Heart right ventricle (tissue), 16 donors: ENCODE data around the gene APMAP. TPM values are rescaled to one million over a fixed set of nuclear protein-coding genes. Genes with fewer than 3 reads are reported as not detected.

Source experiments
- ATAC-seq, 8 donors: fragments of 200-7000 bp; cut with Tn5 transposase; one replicate each; pipeline ENCODE4 v1.9.1; 2020; ENCODE audit warnings: mild to moderate bottlenecking in 8 of 8, moderate library complexity in 8 of 8, moderate number of reproducible peaks in 1 of 8
- DNase-seq, 2 donors: peaks; one replicate each; pipeline ENCODE4 v3.0.0-alpha.2; 2020
- H3K27ac ChIP-seq, 10 donors: fragments of 200-600 bp; sonication (generic) in 2 of 10; one replicate each; pipeline versions ENCODE4 v1.5.0 to v1.8.0; 2020 to 2022; ENCODE audit warnings: mild to moderate bottlenecking in 3 of 10
- H3K27me3 ChIP-seq, 7 donors: fragments of 200-600 bp; one replicate each; pipeline ENCODE4 v1.8.0; 2021 to 2022; ENCODE audit warnings: mild to moderate bottlenecking in 2 of 7
- H3K36me3 ChIP-seq, 9 donors: fragments of 200-600 bp; sonication (generic) in 1 of 9; one replicate each; pipeline versions ENCODE4 v1.5.0 to v1.8.0; 2020 to 2022; ENCODE audit warnings: mild to moderate bottlenecking in 2 of 9
- H3K4me1 ChIP-seq, 9 donors: fragments of 200-600 bp; sonication (generic) in 1 of 9; one replicate each; pipeline versions ENCODE4 v1.5.0 to v1.8.0; 2020 to 2022; ENCODE audit warnings: mild to moderate bottlenecking in 4 of 9
- H3K4me3 ChIP-seq, 10 donors: fragments of 200-600 bp; sonication (generic) in 2 of 10; one replicate each; pipeline versions ENCODE4 v1.5.0 to v1.8.0; 2020 to 2022; ENCODE audit warnings: mild to moderate bottlenecking in 7 of 10, moderate library complexity in 2 of 10
- H3K9me3 ChIP-seq, 11 donors: fragments of 200-600 bp in 10 of 11; sonication (generic) in 2 of 11; one replicate each; pipeline versions ENCODE4 v1.5.0 to v1.8.0; 2013 to 2022; ENCODE audit warnings: mild to moderate bottlenecking in 2 of 11, control low read depth in 1 of 11, moderate library complexity in 1 of 11
- CTCF ChIP-seq, 9 donors: fragments of 200-600 bp; sonication (generic) in 2 of 9; IDR thresholded peaks; one replicate each; pipeline versions ENCODE4 v1.5.0 to v1.8.0; 2021 to 2022; ENCODE audit warnings: antibody characterized with exemption in 9 of 9, mild to moderate bottlenecking in 5 of 9, moderate library complexity in 1 of 9
- WGBS, 2 donors: extraction: QIAGEN DNeasy Blood & Tissue Kit; methylation state at CpG; one replicate each; pipeline ENCODE4 v1.1.7; 2013; ENCODE audit warnings: inconsistent platforms in 1 of 2; 5-methylcytosine and 5-hydroxymethylcytosine counted together
- intact Hi-C, 10 donors: fragments of 100-400 bp; cut with DNase I; formaldehyde crosslinking; loops; one replicate each; pipeline versions ENCODE4 v1.11.1 to v1.14.2; 2022
- polyA plus RNA-seq, 2 donors: library from polyadenylated mRNA; stranded (reverse); fragments of 200-250 nt; gene quantifications; one replicate each; pipeline ENCODE4 v1.2.3, GENCODE V29; 2013
- total RNA-seq, 10 donors: library from RNA; stranded (reverse); fragmentation: NEBNext Ultra II Directional in 3 of 10; extraction: Animal tissue kit (Norgen Biotek cat#: 25700) in 3 of 10; gene quantifications; one replicate each; pipeline versions ENCODE4 v1.2.1 to v1.2.4, GENCODE V29; 2021 to 2023
- donor health status: Arrhythmogenic right ventricular cardiomyopathy.
- donor health status: ischemic (EF 13 %, LVEDD 7.1; RV severe dilation, severe dysfunction).
- donor health status: healthy with polysubstance abuse.
- donor health status: DM: no; HTN: yes; CAD: no.
- donor health status: DM: no; HTN: no; CAD: no.
- donor health status: ischemic (EF 25% LVEDD 6.9; RV normal size, moderate dysfunction).
- donor health status: ischemic (EF 25% LVEDD 5.7; RV mildly dilated, moderate dysfunction).
- donor health status: healthy.
- donor health status: DM: yes; HTN: yes; CAD: no.
- donor health status: Ischemic cardiomyopathy.
- donor health status: ischemic (EF 35%, LVEDD 5.7; RV mildly dilated, moderate dysfunction).
- donor health status: nonischemic (EF 11% LVEDD 7.7; RV severe dilation, severe dysfunction).
- donor health status: DM: yes; HTN: yes; CAD: no.
- donor health status: PGD.
- donor health status: ischemic (EF 29% LVEDD 5.4; RV normal size, mild dysfunction).
- donor health status: nonischemic (EF 23%, LVEDD 6.1; RV moderate dilation, normal function).

The APMAP gene
- total and polyA plus RNA-seq, 12 donors, result 15.3 to 48.5 (median 33.1) TPM

GRCh38 chr20:24993337-24994185 lies 1.0 kb upstream of the APMAP start:
- DNase-seq (no peak), ATAC-seq (peak in 2 of 8 donors; percentile 33 to 43)
- TF ChIP-seq CTCF (IDR thresholded peaks at IDR 0.05), result peak; percentile 10 to 66 (median 48)
- Histone ChIP-seq H3K27me3 (no peaks in the 10 kb centered on the region), H3K4me3 (peak overlapping the region in 9 of 10 donors; percentile 63 to 96 (median 89)), H3K27ac (peak overlapping the region in 9 of 10 donors; percentile 91 to 96 (median 93)), H3K9me3 (no peaks in the 10 kb centered on the region), H3K4me1 (peaks cover 9 to 76% (median 54%) of the 10 kb centered on the region in 9 donors), H3K36me3 (no peaks in the 10 kb centered on the region)
- WGBS, 2 donors, result 34% methylated on average over 9 of the region's 9 CpGs
- intact Hi-C loops, result loop anchor here (1.0 to 10.0 kb wide), 11 partner anchors 71 to 404 kb away; partner anchors contain the start of genes ABHD12 (in 3 of the 10) and PYGB (in 1 of the 10)

DNA sequence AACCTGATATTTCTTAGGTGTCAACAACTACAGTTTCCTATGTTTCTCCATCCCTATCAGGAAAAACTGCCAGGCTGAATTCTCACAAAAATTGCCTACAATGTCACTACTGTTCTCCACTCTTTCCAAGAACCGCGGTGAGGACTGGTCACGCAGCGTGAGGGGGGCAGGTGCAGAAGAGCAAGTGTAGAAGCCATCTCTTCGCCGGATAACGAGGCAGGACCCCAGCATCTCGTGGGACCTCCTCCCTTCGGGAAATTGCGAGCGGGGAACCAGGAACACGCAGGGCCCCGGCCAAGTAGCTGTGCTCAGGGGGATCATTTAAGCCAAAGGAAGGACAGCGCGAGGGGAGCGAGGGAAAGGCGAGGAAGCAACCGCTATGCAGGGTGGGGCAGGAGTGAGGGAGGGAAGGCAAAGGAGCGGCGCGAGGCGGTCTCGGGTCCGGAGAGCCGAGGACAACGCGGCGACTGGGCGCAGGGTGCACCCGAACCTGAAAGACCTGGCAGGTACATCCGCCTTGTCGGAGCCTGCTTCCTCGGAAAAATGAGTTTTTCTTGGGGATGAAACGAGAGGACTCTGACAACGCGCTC lies 559 bp downstream of the APMAP start:
- Histone ChIP-seq H3K27ac (peak overlapping the region; percentile 71 to 96 (median 93)), H3K27me3 (no peaks in the 10 kb centered on the region), H3K4me3 (peak overlapping the region; percentile 53 to 96 (median 87)), H3K36me3 (no peaks in the 10 kb centered on the region), H3K9me3 (no peaks in the 10 kb centered on the region), H3K4me1 (peaks cover 5 to 82% (median 49%) of the 10 kb centered on the region in 9 donors)
- peak in 7 of 8 donors; percentile 1 to 43 (median 17) for ATAC-seq
- 1% methylated on average over 36 of the region's 36 CpGs for WGBS, 2 donors
- intact Hi-C loops, result loop anchor here in 8 of 10 donors (5.0 to 10.0 kb wide), 8 partner anchors 183 to 405 kb away; partner anchors contain the start of genes ABHD12 (in 3 of the 8) and PYGB (in 1 of the 8)
- DNase-seq, result peak in 1 of 2 donors; percentile 39
- TF ChIP-seq CTCF (IDR thresholded peaks at IDR 0.05), result no peak

GRCh38 chr20:24990810-24991252 lies 1.7 kb downstream of the APMAP start:
- H3K27ac ChIP-seq, result peak overlapping the region in 1 of 10 donors; percentile 93
- peaks cover 5 to 87% (median 45%) of the 10 kb centered on the region in 9 donors for H3K4me1 ChIP-seq
- no peak for TF ChIP-seq CTCF (IDR thresholded peaks at IDR 0.05)
- ATAC-seq (no peak), DNase-seq (no peak)
- peak overlapping the region in 2 of 10 donors; percentile 89 to 93 for H3K4me3 ChIP-seq
- 91 to 93% methylated on average over 2 of the region's 2 CpGs for WGBS, 2 donors
- H3K27me3 ChIP-seq, result no peaks in the 10 kb centered on the region
- no peaks in the 10 kb centered on the region for H3K36me3 ChIP-seq
- H3K9me3 ChIP-seq, result no peaks in the 10 kb centered on the region
- intact Hi-C loops, result loop anchor here in 8 of 10 donors (5.0 to 10.0 kb wide), 8 partner anchors 184 to 406 kb away; partner anchors contain the start of genes ABHD12 (in 3 of the 8) and PYGB (in 1 of the 8)

GRCh38 chr20:24989162-24989561 lies 3.4 kb downstream of the APMAP start:
- H3K4me3 ChIP-seq, result no peak overlapping the region
- TF ChIP-seq CTCF (IDR thresholded peaks at IDR 0.05), result no peak
- no peaks in the 10 kb centered on the region for H3K9me3 ChIP-seq
- H3K27ac ChIP-seq, result peak overlapping the region in 1 of 10 donors; percentile 16
- DNase-seq (no peak), ATAC-seq (no peak)
- intact Hi-C loops, result no loop called here
- no peaks in the 10 kb centered on the region for H3K36me3 ChIP-seq
- 93 to 97% methylated on average over 3 of the region's 3 CpGs for WGBS, 2 donors
- no peaks in the 10 kb centered on the region for H3K27me3 ChIP-seq
- peaks cover 2 to 88% (median 41%) of the 10 kb centered on the region in 9 donors for H3K4me1 ChIP-seq
